ENCODE data around the gene MEIOB.

MEIOB gene

GRCh38 chr16:1793578-1794220 is 78.3 kb downstream of the MEIOB start, which contains the start of gene IGFALS:
Gene IGFALS (minus strand): TSS chr16:1793705. CDS start chr16:1793652, 53 bp downstream.
- Histone ChIP-seq H3K4me3 (ENCODE audit: low read length) (no peak within 1 kb of the TSS), H3K36me3 (ENCODE audit: insufficient read depth, low read depth, low read length) (peaks cover 3% of the 10 kb centered on the region; the same call in 1 of the 2 replicates), H3K4me1 (ENCODE audit: insufficient read depth, low read length) (no peaks in the 10 kb centered on the region), H3K9ac (ENCODE audit: low read depth, low read length) (no peak within 1 kb of the TSS), H3K9me3 (ENCODE audit: insufficient read depth, low read depth, low read length) (peaks cover 12% of the 10 kb centered on the region), H3K27ac (ENCODE audit: low read length) (no peak within 1 kb of the TSS), H3K27me3 (ENCODE audit: insufficient read depth, low read length) (no peaks in the 10 kb centered on the region)

GRCh38 chr16:1792836-1793577 is 79.0 kb downstream of the MEIOB start:
- Histone ChIP-seq H3K9ac (ENCODE audit: low read depth, low read length) (no peak overlapping the region), H3K4me3 (ENCODE audit: low read length) (no peak overlapping the region), H3K27ac (ENCODE audit: low read length) (no peak overlapping the region), H3K4me1 (ENCODE audit: insufficient read depth, low read length) (no peaks in the 10 kb centered on the region), H3K9me3 (ENCODE audit: insufficient read depth, low read depth, low read length) (peaks cover 6% of the 10 kb centered on the region; the same call in 1 of the 2 replicates), H3K36me3 (ENCODE audit: insufficient read depth, low read depth, low read length) (peaks cover 4% of the 10 kb centered on the region; the same call in 1 of the 2 replicates), H3K27me3 (ENCODE audit: insufficient read depth, low read length) (no peaks in the 10 kb centered on the region)

- H3K4me3 ChIP-seq (ENCODE audit: low read length), result no peak overlapping the region
- peaks cover 4% of the 10 kb centered on the region; the same call in 1 of the 2 replicates for H3K36me3 ChIP-seq (ENCODE audit: insufficient read depth, low read depth, low read length)
- H3K27ac ChIP-seq (ENCODE audit: low read length), result no peak overlapping the region
- no peaks in the 10 kb centered on the region for H3K4me1 ChIP-seq (ENCODE audit: insufficient read depth, low read length)
- H3K9ac ChIP-seq (ENCODE audit: low read depth, low read length), result no peak overlapping the region
- H3K27me3 ChIP-seq (ENCODE audit: insufficient read depth, low read length), result no peaks in the 10 kb centered on the region
- H3K9me3 ChIP-seq (ENCODE audit: insufficient read depth, low read depth, low read length), result no peaks in the 10 kb centered on the region
These were observed 79.8 kb downstream of the MEIOB start for GRCh38 chr16:1791943-1792812.

GRCh38 chr16:1791256-1791942 is 80.6 kb downstream of the MEIOB start:
- H3K9me3 ChIP-seq (ENCODE audit: insufficient read depth, low read depth, low read length), result no peaks in the 10 kb centered on the region
- H3K4me1 ChIP-seq (ENCODE audit: insufficient read depth, low read length), result no peaks in the 10 kb centered on the region
- no peak overlapping the region for H3K27ac ChIP-seq (ENCODE audit: low read length)
- H3K27me3 ChIP-seq (ENCODE audit: insufficient read depth, low read length), result no peaks in the 10 kb centered on the region
- no peak overlapping the region for H3K4me3 ChIP-seq (ENCODE audit: low read length)
- H3K9ac ChIP-seq (ENCODE audit: low read depth, low read length), result no peak overlapping the region
- H3K36me3 ChIP-seq (ENCODE audit: insufficient read depth, low read depth, low read length), result peaks cover 7% of the 10 kb centered on the region; the same call in 1 of the 2 replicates

GRCh38 chr16:1790611-1791255 is 81.2 kb downstream of the MEIOB start:
- Histone ChIP-seq H3K4me3 (ENCODE audit: low read length) (no peak overlapping the region), H3K4me1 (ENCODE audit: insufficient read depth, low read length) (no peaks in the 10 kb centered on the region), H3K9me3 (ENCODE audit: insufficient read depth, low read depth, low read length) (no peaks in the 10 kb centered on the region), H3K27ac (ENCODE audit: low read length) (no peak overlapping the region), H3K36me3 (ENCODE audit: insufficient read depth, low read depth, low read length) (peaks cover 7% of the 10 kb centered on the region; the same call in 1 of the 2 replicates), H3K9ac (ENCODE audit: low read depth, low read length) (no peak overlapping the region), H3K27me3 (ENCODE audit: insufficient read depth, low read length) (no peaks in the 10 kb centered on the region)

- H3K4me1 ChIP-seq (ENCODE audit: insufficient read depth, low read length), result no peaks in the 10 kb centered on the region
- no peak overlapping the region for H3K4me3 ChIP-seq (ENCODE audit: low read length)
- H3K27ac ChIP-seq (ENCODE audit: low read length), result no peak overlapping the region
- peaks cover 7% of the 10 kb centered on the region; the same call in 1 of the 2 replicates for H3K36me3 ChIP-seq (ENCODE audit: insufficient read depth, low read depth, low read length)
- H3K9me3 ChIP-seq (ENCODE audit: insufficient read depth, low read depth, low read length), result no peaks in the 10 kb centered on the region
- no peaks in the 10 kb centered on the region for H3K27me3 ChIP-seq (ENCODE audit: insufficient read depth, low read length)
- H3K9ac ChIP-seq (ENCODE audit: low read depth, low read length), result no peak overlapping the region
These were observed 81.7 kb downstream of the MEIOB start for GRCh38 chr16:1790261-1790610.

- Histone ChIP-seq H3K27me3 (ENCODE audit: insufficient read depth, low read length) (no peaks in the 10 kb centered on the region), H3K36me3 (ENCODE audit: insufficient read depth, low read depth, low read length) (peaks cover 7% of the 10 kb centered on the region; the same call in 1 of the 2 replicates), H3K9me3 (ENCODE audit: insufficient read depth, low read depth, low read length) (no peaks in the 10 kb centered on the region), H3K4me3 (ENCODE audit: low read length) (no peak overlapping the region), H3K9ac (ENCODE audit: low read depth, low read length) (no peak overlapping the region), H3K4me1 (ENCODE audit: insufficient read depth, low read length) (no peaks in the 10 kb centered on the region), H3K27ac (ENCODE audit: low read length) (no peak overlapping the region)
These were observed 82.3 kb downstream of the MEIOB start for GRCh38 chr16:1789643-1790045.

GRCh38 chr16:1788708-1789100 is 83.3 kb downstream of the MEIOB start:
- Histone ChIP-seq H3K27me3 (ENCODE audit: insufficient read depth, low read length) (no peaks in the 10 kb centered on the region), H3K4me1 (ENCODE audit: insufficient read depth, low read length) (peaks cover 4% of the 10 kb centered on the region; the same call in 1 of the 2 replicates), H3K4me3 (ENCODE audit: low read length) (no peak overlapping the region), H3K27ac (ENCODE audit: low read length) (no peak overlapping the region), H3K36me3 (ENCODE audit: insufficient read depth, low read depth, low read length) (peaks cover 7% of the 10 kb centered on the region; the same call in 1 of the 2 replicates), H3K9ac (ENCODE audit: low read depth, low read length) (no peak overlapping the region), H3K9me3 (ENCODE audit: insufficient read depth, low read depth, low read length) (no peaks in the 10 kb centered on the region)

- peaks cover 7% of the 10 kb centered on the region; the same call in 1 of the 2 replicates for H3K36me3 ChIP-seq (ENCODE audit: insufficient read depth, low read depth, low read length)
- no peak overlapping the region for H3K4me3 ChIP-seq (ENCODE audit: low read length)
- no peaks in the 10 kb centered on the region for H3K9me3 ChIP-seq (ENCODE audit: insufficient read depth, low read depth, low read length)
- H3K9ac ChIP-seq (ENCODE audit: low read depth, low read length), result no peak overlapping the region
- peaks cover 4% of the 10 kb centered on the region; the same call in 1 of the 2 replicates for H3K4me1 ChIP-seq (ENCODE audit: insufficient read depth, low read length)
- no peaks in the 10 kb centered on the region for H3K27me3 ChIP-seq (ENCODE audit: insufficient read depth, low read length)
- no peak overlapping the region for H3K27ac ChIP-seq (ENCODE audit: low read length)
These were observed 83.8 kb downstream of the MEIOB start for GRCh38 chr16:1788095-1788707.

GRCh38 chr16:1787322-1788094 is 84.5 kb downstream of the MEIOB start:
- no peak overlapping the region for H3K9ac ChIP-seq (ENCODE audit: low read depth, low read length)
- H3K4me3 ChIP-seq (ENCODE audit: low read length), result no peak overlapping the region
- no peaks in the 10 kb centered on the region for H3K9me3 ChIP-seq (ENCODE audit: insufficient read depth, low read depth, low read length)
- H3K27ac ChIP-seq (ENCODE audit: low read length), result no peak overlapping the region
- peaks cover 4% of the 10 kb centered on the region; the same call in 1 of the 2 replicates for H3K4me1 ChIP-seq (ENCODE audit: insufficient read depth, low read length)
- no peaks in the 10 kb centered on the region for H3K27me3 ChIP-seq (ENCODE audit: insufficient read depth, low read length)
- H3K36me3 ChIP-seq (ENCODE audit: insufficient read depth, low read depth, low read length), result peaks cover 7% of the 10 kb centered on the region; the same call in 1 of the 2 replicates
